SJSA1 (cell line): ENCODE results near the gene PVALEF. TPM values are rescaled to one million over a fixed set of nuclear protein-coding genes. Genes with fewer than 3 reads are reported as not detected.

Source experiments
- DNase-seq, 2 experiments: peaks; one replicate each; pipeline ENCODE4 v3.0.0-alpha.2; 2015 to 2020; ENCODE audit warnings: low spot score in 2 of 2, low read depth in 1 of 2
- H3K27ac ChIP-seq: fragments of 250-450 bp; sonication (Bioruptor Pico); 2 replicates; pipeline ENCODE4 v1.5.1; 2020; ENCODE audit warnings: mild to moderate bottlenecking, moderate library complexity
- H3K27me3 ChIP-seq: fragments of 250-450 bp; sonication (Bioruptor Pico); replicated peaks from 2 replicates; pipeline ENCODE4 v1.5.1; 2020; ENCODE audit warnings: mild to moderate bottlenecking, moderate library complexity
- H3K36me3 ChIP-seq: fragments of 250-450 bp; sonication (Bioruptor Pico); 2 replicates; pipeline ENCODE4 v1.5.1; 2020; ENCODE audit warnings: mild to moderate bottlenecking
- H3K4me1 ChIP-seq: fragments of 250-450 bp; sonication (Bioruptor Pico); replicated peaks from 2 replicates; pipeline ENCODE4 v1.6.1; 2021; ENCODE audit warnings: mild to moderate bottlenecking
- H3K4me3 ChIP-seq: fragments of 250-450 bp; sonication (Bioruptor Pico); 2 replicates; pipeline ENCODE4 v1.5.1; 2020; ENCODE audit warnings: mild to moderate bottlenecking
- H3K9me3 ChIP-seq: fragments of 250-450 bp; sonication (Bioruptor Pico); replicated peaks from 2 replicates; pipeline ENCODE4 v1.5.1; 2020; ENCODE audit warnings: mild to moderate bottlenecking
- total RNA-seq: library from RNA; depleted of rRNA; stranded (reverse); fragments of >200 nt; shearing (Covaris generic); gene quantifications from 2 replicates; pipeline ENCODE4 v1.2.3, GENCODE V29; 2014

PVALEF gene
- total RNA-seq, 1 experiment from 2014 or later, result not detected

GRCh38 chr17:81157848-81158687 lies 7.2 kb upstream of the PVALEF start:
- H3K27ac ChIP-seq, result no peak overlapping the region
- H3K27me3 ChIP-seq, result peaks cover 32% of the 10 kb centered on the region
- peaks cover 9% of the 10 kb centered on the region for H3K4me1 ChIP-seq
- no peaks in the 10 kb centered on the region for H3K36me3 ChIP-seq
- no peaks in the 10 kb centered on the region for H3K9me3 ChIP-seq
- no peak overlapping the region for H3K4me3 ChIP-seq
- DNase-seq, result no peak

GRCh38 chr17:81158688-81159590 lies 6.4 kb upstream of the PVALEF start:
- no peak for DNase-seq
- Histone ChIP-seq H3K27me3 (peaks cover 40% of the 10 kb centered on the region), H3K36me3 (no peaks in the 10 kb centered on the region), H3K9me3 (no peaks in the 10 kb centered on the region), H3K4me3 (no peak overlapping the region), H3K27ac (no peak overlapping the region), H3K4me1 (peaks cover under 1% of the 10 kb centered on the region)

GRCh38 chr17:81159611-81160265 lies 5.6 kb upstream of the PVALEF start:
- H3K4me1 ChIP-seq, result no peaks in the 10 kb centered on the region

GRCh38 chr17:81160306-81160705 lies 5.0 kb upstream of the PVALEF start:
- Histone ChIP-seq H3K27me3 (peaks cover 53% of the 10 kb centered on the region), H3K36me3 (no peaks in the 10 kb centered on the region), H3K27ac (no peak overlapping the region), H3K9me3 (no peaks in the 10 kb centered on the region), H3K4me1 (no peaks in the 10 kb centered on the region), H3K4me3 (no peak overlapping the region)
- DNase-seq, result no peak

More at GRCh38 chr17:81159611-81160265, 5.6 kb upstream of the PVALEF start:
- Histone ChIP-seq H3K27ac (no peak overlapping the region), H3K9me3 (no peaks in the 10 kb centered on the region), H3K36me3 (no peaks in the 10 kb centered on the region), H3K27me3 (peaks cover 48% of the 10 kb centered on the region), H3K4me3 (no peak overlapping the region)
- DNase-seq, result no peak

GRCh38 chr17:81160747-81161453 lies 4.4 kb upstream of the PVALEF start:
- DNase-seq, result no peak

GRCh38 chr17:81161536-81161935 lies 3.8 kb upstream of the PVALEF start:
- Histone ChIP-seq H3K27ac (no peak overlapping the region), H3K36me3 (no peaks in the 10 kb centered on the region), H3K9me3 (no peaks in the 10 kb centered on the region; the same call in 1 of the 2 replicates), H3K4me3 (no peak overlapping the region), H3K4me1 (no peaks in the 10 kb centered on the region; the same call in 1 of the 2 replicates), H3K27me3 (peaks cover 60% of the 10 kb centered on the region)
- no peak for DNase-seq

More at GRCh38 chr17:81160747-81161453, 4.4 kb upstream of the PVALEF start:
- no peak overlapping the region for H3K4me3 ChIP-seq
- no peaks in the 10 kb centered on the region for H3K36me3 ChIP-seq
- H3K4me1 ChIP-seq, result no peaks in the 10 kb centered on the region; the same call in 1 of the 2 replicates
- no peaks in the 10 kb centered on the region for H3K9me3 ChIP-seq
- no peak overlapping the region for H3K27ac ChIP-seq
- peaks cover 58% of the 10 kb centered on the region for H3K27me3 ChIP-seq

- H3K4me1 ChIP-seq, result no peaks in the 10 kb centered on the region; the same call in 1 of the 2 replicates
- H3K4me3 ChIP-seq, result no peak overlapping the region
- H3K9me3 ChIP-seq, result peaks cover 4% of the 10 kb centered on the region
- H3K36me3 ChIP-seq, result no peaks in the 10 kb centered on the region
- no peak for DNase-seq
- no peak overlapping the region for H3K27ac ChIP-seq
- peaks cover 64% of the 10 kb centered on the region for H3K27me3 ChIP-seq
These were observed 3.3 kb upstream of the PVALEF start for GRCh38 chr17:81161972-81162371.

- Histone ChIP-seq H3K4me1 (no peaks in the 10 kb centered on the region; the same call in 1 of the 2 replicates), H3K27me3 (peaks cover 69% of the 10 kb centered on the region), H3K27ac (no peak overlapping the region), H3K4me3 (no peak overlapping the region), H3K9me3 (peaks cover 6% of the 10 kb centered on the region), H3K36me3 (no peaks in the 10 kb centered on the region)
- no peak for DNase-seq
These were observed 2.8 kb upstream of the PVALEF start for GRCh38 chr17:81162491-81162890.

GRCh38 chr17:81163051-81163695 lies 2.1 kb upstream of the PVALEF start:
- Histone ChIP-seq H3K36me3 (no peaks in the 10 kb centered on the region), H3K4me3 (no peak overlapping the region), H3K27ac (no peak overlapping the region), H3K9me3 (peaks cover 6% of the 10 kb centered on the region), H3K27me3 (peaks cover 73% of the 10 kb centered on the region), H3K4me1 (no peaks in the 10 kb centered on the region; the same call in 1 of the 2 replicates)
- DNase-seq, result no peak

GRCh38 chr17:81163703-81164370 lies 1.5 kb upstream of the PVALEF start:
- peaks cover 6% of the 10 kb centered on the region for H3K9me3 ChIP-seq
- H3K4me1 ChIP-seq, result no peaks in the 10 kb centered on the region; the same call in 1 of the 2 replicates
- H3K27ac ChIP-seq, result no peak overlapping the region
- H3K4me3 ChIP-seq, result no peak overlapping the region
- no peaks in the 10 kb centered on the region for H3K36me3 ChIP-seq
- no peak for DNase-seq
- H3K27me3 ChIP-seq, result peaks cover 71% of the 10 kb centered on the region

- H3K9me3 ChIP-seq, result peaks cover 6% of the 10 kb centered on the region
- H3K36me3 ChIP-seq, result no peaks in the 10 kb centered on the region
- DNase-seq, result no peak
- H3K4me1 ChIP-seq, result no peaks in the 10 kb centered on the region; the same call in 1 of the 2 replicates
- no peak overlapping the region for H3K4me3 ChIP-seq
- no peak overlapping the region for H3K27ac ChIP-seq
- peaks cover 78% of the 10 kb centered on the region for H3K27me3 ChIP-seq
These were observed 699 bp upstream of the PVALEF start for GRCh38 chr17:81164371-81165245.
